Peyer's patch (tissue), 4 donors: ENCODE data around the gene FBXL19. TPM values are rescaled to one million over a fixed set of nuclear protein-coding genes. Genes with fewer than 3 reads are reported as not detected.
"Not testable (repeated sequence)": the region's sequence is repeated elsewhere in the genome, so short reads cannot be mapped to it uniquely, and the experiment has no call there.

Source experiments
- DNase-seq, 3 donors: peaks; one replicate each; pipeline ENCODE4 v3.0.0-alpha.2; 2017 to 2019
- H3K27ac ChIP-seq, 4 donors: fragments of 200-600 bp; sonication (generic); one replicate each; pipeline ENCODE4 v1.5.1; 2016 to 2019
- H3K27me3 ChIP-seq, 2 donors: fragments of 200-600 bp; sonication (generic); one replicate each; pipeline ENCODE4 v1.5.1; 2019
- H3K36me3 ChIP-seq, 3 donors: fragments of 200-600 bp; sonication (generic); one replicate each; pipeline ENCODE4 v1.5.1; 2016 to 2019
- H3K4me1 ChIP-seq, 4 donors: fragments of 200-600 bp; sonication (generic); one replicate each; pipeline ENCODE4 v1.5.1; 2016 to 2019
- H3K4me3 ChIP-seq, 4 donors: fragments of 200-600 bp; sonication (generic); 1 replicate in 3 of 4; 2 replicates in 1 of 4; pipeline ENCODE4 v1.5.1; 2016 to 2019; ENCODE audit warnings: mild to moderate bottlenecking in 1 of 4
- H3K9me3 ChIP-seq, 4 donors: fragments of 200-600 bp; sonication (generic); one replicate each; pipeline ENCODE4 v1.5.1; 2016 to 2019; ENCODE audit warnings: mild to moderate bottlenecking in 1 of 4
- CTCF ChIP-seq, 6 experiments: fragments of 450-650 bp in 4 of 6; fragments of 200-600 bp in 2 of 6; sonication (generic) in 1 of 6; IDR thresholded peaks; one replicate each; pipeline ENCODE4 v1.5.1; 2017 to 2019; ENCODE audit warnings: antibody characterized with exemption in 6 of 6, mild to moderate bottlenecking in 3 of 6, moderate library complexity in 1 of 6
- POLR2A ChIP-seq, 2 donors: fragments of 450-650 bp; IDR thresholded peaks; one replicate each; pipeline ENCODE4 v1.5.1; 2017; ENCODE audit warnings: antibody characterized with exemption in 2 of 2, mild to moderate bottlenecking in 2 of 2, moderate library complexity in 2 of 2
- total RNA-seq, 4 donors: library from RNA; depleted of rRNA; stranded (reverse); fragments of >200 nt; gene quantifications; one replicate each; pipeline ENCODE4 v1.1.0, GENCODE V29; 2016

Gene FBXL19
- total RNA-seq, 4 donors from 2014 or later = 25.0 to 51.2 (median 47.9) TPM

GRCh38 chr16:30887927-30888326, 35.4 kb upstream of the FBXL19 start:
- H3K9me3 ChIP-seq = no peaks in the 10 kb centered on the region
- H3K27ac ChIP-seq = no peak overlapping the region
- DNase-seq = no peak
- no peaks in the 10 kb centered on the region for H3K27me3 ChIP-seq
- H3K4me1 ChIP-seq = peaks cover 0 to 8% (median 4%) of the 10 kb centered on the region in 4 donors
- no peak for TF ChIP-seq CTCF (IDR thresholded peaks at IDR 0.05)
- H3K4me3 ChIP-seq = no peak overlapping the region
- H3K36me3 ChIP-seq = peaks cover 0 to 53% (median 0%) of the 10 kb centered on the region in 3 donors

- Histone ChIP-seq H3K36me3 (peaks cover 0 to 53% (median 0%) of the 10 kb centered on the region in 3 donors), H3K27me3 (no peaks in the 10 kb centered on the region), H3K27ac (no peak overlapping the region), H3K4me1 (peaks cover 5 to 14% (median 9%) of the 10 kb centered on the region in 4 donors), H3K4me3 (no peak overlapping the region), H3K9me3 (no peaks in the 10 kb centered on the region)
- no peak for DNase-seq
- TF ChIP-seq CTCF (IDR thresholded peaks at IDR 0.05) = no peak
- no peak for TF ChIP-seq POLR2A (IDR thresholded peaks at IDR 0.05)
These were observed 34.4 kb upstream of the FBXL19 start for GRCh38 chr16:30888856-30889499.

GRCh38 chr16:30889721-30890120, 33.7 kb upstream of the FBXL19 start:
- TF ChIP-seq POLR2A (IDR thresholded peaks at IDR 0.05) (no peak), CTCF (IDR thresholded peaks at IDR 0.05) (no peak)
- no peaks in the 10 kb centered on the region for H3K27me3 ChIP-seq
- peaks cover 5 to 14% (median 9%) of the 10 kb centered on the region in 4 donors for H3K4me1 ChIP-seq
- H3K9me3 ChIP-seq = no peaks in the 10 kb centered on the region
- H3K27ac ChIP-seq = no peak overlapping the region
- H3K4me3 ChIP-seq = no peak overlapping the region
- no peak for DNase-seq
- H3K36me3 ChIP-seq = peaks cover 0 to 52% (median 0%) of the 10 kb centered on the region in 3 donors

- not testable (repeated sequence) for H3K27ac ChIP-seq, H3K9me3 ChIP-seq, DNase-seq, H3K27me3 ChIP-seq, H3K4me3 ChIP-seq
- Histone ChIP-seq H3K4me1 (peaks cover 5 to 25% (median 10%) of the 10 kb centered on the region in 4 donors), H3K36me3 (peaks cover 0 to 40% (median 0%) of the 10 kb centered on the region in 3 donors)
These were observed 32.1 kb upstream of the FBXL19 start for GRCh38 chr16:30891043-30891823.

GRCh38 chr16:30892670-30893416, 30.5 kb upstream of the FBXL19 start:
- no peak for DNase-seq
- H3K4me3 ChIP-seq = peak overlapping the region; percentile 66 to 93 (median 79)
- no peak for TF ChIP-seq CTCF (IDR thresholded peaks at IDR 0.05)
- no peak for TF ChIP-seq POLR2A (IDR thresholded peaks at IDR 0.05)
- peaks cover 0 to 37% (median 0%) of the 10 kb centered on the region in 3 donors for H3K36me3 ChIP-seq
- no peaks in the 10 kb centered on the region for H3K9me3 ChIP-seq
- no peaks in the 10 kb centered on the region for H3K27me3 ChIP-seq
- H3K4me1 ChIP-seq = peaks cover 5 to 29% (median 13%) of the 10 kb centered on the region in 4 donors
- H3K27ac ChIP-seq = peak overlapping the region; percentile 81 to 96 (median 86)
